SU-DHL-6 (cell line): Measurements from ENCODE around the gene TEAD1.

ENCODE experiments used
- H2AFZ ChIP-seq: fragments of 200-600 bp; sonication (generic); 2 replicates; pipeline ENCODE4 v1.6.1; 2014; ENCODE audit warnings: low read depth, mild to moderate bottlenecking, moderate library complexity, mixed read lengths, antibody characterized with exemption, low read length; ENCODE audit not compliant: severe bottlenecking
- H3F3A ChIP-seq: fragments of 200-600 bp; shearing (Covaris generic); 2 replicates; pipeline ENCODE4 v1.6.0; 2016; ENCODE audit warnings: antibody characterized with exemption, mild to moderate bottlenecking; ENCODE audit not compliant: insufficient read depth
- H3K27ac ChIP-seq: fragments of 200-600 bp; sonication (generic); 2 replicates; pipeline ENCODE4 v1.5.1; 2016; ENCODE audit warnings: low read depth, mild to moderate bottlenecking, low read length, moderate library complexity, mixed read lengths
- H3K27me3 ChIP-seq: fragments of 200-600 bp; sonication (generic), shearing (Covaris generic); 2 replicates; pipeline ENCODE4 v1.6.0; 2014; ENCODE audit warnings: mild to moderate bottlenecking, low read length
- H3K36me3 ChIP-seq: fragments of 200-600 bp; sonication (generic); 2 replicates; pipeline ENCODE4 v1.6.1; 2014; ENCODE audit warnings: mild to moderate bottlenecking, low read length, mixed read lengths
- H3K4me2 ChIP-seq: fragments of 300-600, 200-600 bp; shearing (Covaris generic), sonication (generic); 2 replicates; pipeline ENCODE4 v1.6.0; 2014; ENCODE audit warnings: low read length, low read depth, mild to moderate bottlenecking; ENCODE audit not compliant: poor library complexity, severe bottlenecking
- H3K4me3 ChIP-seq: fragments of 200-600 bp; sonication (generic); 2 replicates; pipeline ENCODE4 v1.5.1; 2014; ENCODE audit warnings: antibody characterized with exemption, low read length, mild to moderate bottlenecking, mixed read lengths; ENCODE audit not compliant: insufficient read depth, poor library complexity, severe bottlenecking
- H3K79me2 ChIP-seq: fragments of 200-600 bp; sonication (generic); 2 replicates; pipeline ENCODE4 v1.6.1; 2014; ENCODE audit warnings: mild to moderate bottlenecking, low read length, moderate library complexity; ENCODE audit not compliant: insufficient read depth
- H3K9ac ChIP-seq: fragments of 200-600 bp; sonication (generic); 2 replicates; pipeline ENCODE4 v1.7.0; 2014; ENCODE audit warnings: mild to moderate bottlenecking, low read length
- H3K9me2 ChIP-seq: fragments of 200-600 bp; sonication (generic); replicated peaks from 2 replicates; pipeline ENCODE4 v1.6.1; 2014; ENCODE audit warnings: low read length; ENCODE audit not compliant: insufficient read depth
- H3K9me3 ChIP-seq: fragments of 200-600 bp; sonication (generic); 2 replicates; pipeline ENCODE4 v1.6.1; 2014; ENCODE audit warnings: low read length, mixed read lengths; ENCODE audit not compliant: insufficient read depth
- H4K20me1 ChIP-seq: fragments of 200-600 bp; sonication (generic); 2 replicates; pipeline ENCODE4 v1.6.1; 2014; ENCODE audit warnings: low read depth, mild to moderate bottlenecking, antibody characterized with exemption, low read length, moderate library complexity, mixed read lengths
- EZH2phosphoT487 ChIP-seq: fragments of 200-600 bp; sonication (generic), shearing (Covaris generic); conservative IDR thresholded peaks from 2 replicates; pipeline ENCODE4 v1.6.1; 2018; ENCODE audit warnings: mild to moderate bottlenecking, antibody characterized with exemption, low read length, moderate library complexity, mixed read lengths
- TF ChIP-seq, protein P1 (sequence below): fragments of 200-600 bp; sonication (generic); IDR thresholded peaks from one replicate; pipeline ENCODE4 v1.5.1; 2017; ENCODE audit warnings: antibody characterized with exemption, mild to moderate bottlenecking, low read length, moderate library complexity; ENCODE audit not compliant: insufficient read depth, poor library complexity, severe bottlenecking

Gene TEAD1

GRCh38 chr11:12801976-12802375 lies 127.8 kb downstream of the TEAD1 start:
- Histone ChIP-seq H3K79me2 (no peaks in the 10 kb centered on the region), H3K9me3 (no peaks in the 10 kb centered on the region), H3K4me2 (no peak overlapping the region), H3K27ac (no peak overlapping the region), H3F3A (no peaks in the 10 kb centered on the region), H3K9me2 (no peaks in the 10 kb centered on the region), H4K20me1 (no peaks in the 10 kb centered on the region), H2AFZ (no peak overlapping the region), H3K36me3 (no peaks in the 10 kb centered on the region), H3K9ac (no peak overlapping the region), H3K27me3 (no peaks in the 10 kb centered on the region), H3K4me3 (no peak overlapping the region)
- TF ChIP-seq, protein P1, sequence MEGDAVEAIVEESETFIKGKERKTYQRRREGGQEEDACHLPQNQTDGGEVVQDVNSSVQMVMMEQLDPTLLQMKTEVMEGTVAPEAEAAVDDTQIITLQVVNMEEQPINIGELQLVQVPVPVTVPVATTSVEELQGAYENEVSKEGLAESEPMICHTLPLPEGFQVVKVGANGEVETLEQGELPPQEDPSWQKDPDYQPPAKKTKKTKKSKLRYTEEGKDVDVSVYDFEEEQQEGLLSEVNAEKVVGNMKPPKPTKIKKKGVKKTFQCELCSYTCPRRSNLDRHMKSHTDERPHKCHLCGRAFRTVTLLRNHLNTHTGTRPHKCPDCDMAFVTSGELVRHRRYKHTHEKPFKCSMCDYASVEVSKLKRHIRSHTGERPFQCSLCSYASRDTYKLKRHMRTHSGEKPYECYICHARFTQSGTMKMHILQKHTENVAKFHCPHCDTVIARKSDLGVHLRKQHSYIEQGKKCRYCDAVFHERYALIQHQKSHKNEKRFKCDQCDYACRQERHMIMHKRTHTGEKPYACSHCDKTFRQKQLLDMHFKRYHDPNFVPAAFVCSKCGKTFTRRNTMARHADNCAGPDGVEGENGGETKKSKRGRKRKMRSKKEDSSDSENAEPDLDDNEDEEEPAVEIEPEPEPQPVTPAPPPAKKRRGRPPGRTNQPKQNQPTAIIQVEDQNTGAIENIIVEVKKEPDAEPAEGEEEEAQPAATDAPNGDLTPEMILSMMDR, result no peak
- TF ChIP-seq EZH2phosphoT487, result no peak

DNA sequence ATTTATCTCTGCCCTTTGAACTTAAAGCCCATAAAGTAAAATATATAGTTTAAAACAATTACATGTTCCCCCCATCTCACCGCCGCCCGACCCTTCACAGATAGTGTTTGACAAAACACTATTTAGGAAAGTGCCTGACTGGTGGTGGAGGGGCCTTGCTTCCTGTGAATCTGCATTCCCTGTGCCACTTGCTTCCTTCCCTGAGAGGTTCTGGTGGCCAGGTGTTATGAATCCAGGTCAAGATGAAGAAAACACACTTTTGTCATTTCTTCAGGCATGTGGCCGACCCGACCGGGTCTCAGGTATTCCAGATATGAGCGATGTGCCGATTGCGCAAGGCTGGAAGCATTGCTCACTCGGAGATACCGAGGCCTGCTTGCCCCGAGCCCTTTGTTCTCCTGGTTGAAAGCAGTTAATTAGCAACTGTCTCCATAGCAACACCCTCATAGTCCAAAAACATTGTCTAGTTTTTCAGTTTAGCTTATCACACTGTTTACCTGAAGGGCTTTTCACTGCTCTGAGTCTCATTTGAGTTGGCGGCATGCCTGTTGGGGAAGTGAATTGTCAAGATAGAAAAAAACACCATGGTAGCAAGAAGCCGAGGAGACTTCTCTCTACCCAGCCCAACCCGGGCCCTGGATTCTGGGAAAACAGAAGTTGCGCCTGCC lies 128.3 kb downstream of the TEAD1 start:
- H3K27me3 ChIP-seq, result no peaks in the 10 kb centered on the region
- no peaks in the 10 kb centered on the region for H3F3A ChIP-seq
- no peak overlapping the region for H3K4me3 ChIP-seq
- no peak overlapping the region for H3K9ac ChIP-seq
- no peak overlapping the region for H2AFZ ChIP-seq
- no peaks in the 10 kb centered on the region for H3K9me3 ChIP-seq
- no peaks in the 10 kb centered on the region for H3K36me3 ChIP-seq
- no peak overlapping the region for H3K27ac ChIP-seq
- no peaks in the 10 kb centered on the region for H3K79me2 ChIP-seq
- H3K4me2 ChIP-seq, result no peak overlapping the region
- no peaks in the 10 kb centered on the region for H4K20me1 ChIP-seq
- TF ChIP-seq, protein P1, result no peak
- TF ChIP-seq EZH2phosphoT487, result no peak
- H3K9me2 ChIP-seq, result no peaks in the 10 kb centered on the region

DNA sequence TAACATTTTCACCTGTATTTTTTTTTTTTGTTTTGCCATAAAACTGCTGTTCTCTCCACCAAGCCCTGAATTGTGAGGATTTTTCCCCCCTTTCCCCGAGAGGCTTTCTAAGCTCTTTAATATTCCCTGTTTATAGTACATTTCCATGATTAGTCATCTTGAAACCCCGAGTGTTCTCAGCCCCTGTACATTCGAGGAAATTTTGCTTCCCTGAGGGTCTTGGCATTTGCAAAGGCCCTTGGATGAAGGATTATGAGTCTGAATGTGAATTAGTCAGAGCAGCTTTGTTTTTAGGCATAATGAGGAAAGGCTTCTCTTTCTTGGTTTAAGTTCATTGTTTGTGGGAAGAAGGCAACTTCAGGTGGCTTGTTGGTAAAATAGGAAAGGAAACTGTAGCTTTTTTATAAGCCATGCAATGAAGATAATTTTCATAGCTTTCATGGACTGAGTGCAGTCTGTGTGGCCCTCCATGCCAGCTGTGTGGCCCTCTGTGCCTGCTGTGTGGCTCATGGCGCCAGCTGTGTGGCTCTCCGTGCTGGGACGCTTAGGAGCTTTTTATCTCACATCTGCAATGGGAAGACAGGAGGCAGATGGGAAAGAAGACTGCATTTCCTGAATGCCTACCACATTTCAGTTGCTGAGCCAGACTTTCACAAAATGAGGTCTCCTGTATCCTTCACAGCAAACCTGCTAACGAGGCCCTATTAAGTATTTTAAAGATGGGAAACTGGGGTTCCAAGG lies 129.0 kb downstream of the TEAD1 start:
- Histone ChIP-seq H3K27me3 (no peaks in the 10 kb centered on the region), H3K4me2 (no peak overlapping the region), H3K9me3 (no peaks in the 10 kb centered on the region), H3K4me3 (no peak overlapping the region), H2AFZ (no peak overlapping the region), H3K79me2 (no peaks in the 10 kb centered on the region), H3K36me3 (no peaks in the 10 kb centered on the region), H3K9me2 (no peaks in the 10 kb centered on the region), H3K9ac (no peak overlapping the region), H3F3A (no peaks in the 10 kb centered on the region), H3K27ac (no peak overlapping the region), H4K20me1 (no peaks in the 10 kb centered on the region)
- no peak for TF ChIP-seq EZH2phosphoT487

- H2AFZ ChIP-seq, result no peak overlapping the region
Measured at GRCh38 chr11:12806113-12806512, 131.9 kb downstream of the TEAD1 start.

More at GRCh38 chr11:12806113-12806512, 131.9 kb downstream of the TEAD1 start:
- no peaks in the 10 kb centered on the region for H3K36me3 ChIP-seq
- H3K9ac ChIP-seq, result no peak overlapping the region
- H3K27me3 ChIP-seq, result no peaks in the 10 kb centered on the region
- H3F3A ChIP-seq, result no peaks in the 10 kb centered on the region
- H4K20me1 ChIP-seq, result no peaks in the 10 kb centered on the region
- no peak overlapping the region for H3K4me2 ChIP-seq
- TF ChIP-seq, protein P1, result no peak
- no peaks in the 10 kb centered on the region for H3K9me3 ChIP-seq
- no peaks in the 10 kb centered on the region for H3K79me2 ChIP-seq
- H3K9me2 ChIP-seq, result no peaks in the 10 kb centered on the region
- H3K4me3 ChIP-seq, result no peak overlapping the region
- H3K27ac ChIP-seq, result no peak overlapping the region
